GM12875 (cell line): ENCODE data around the gene ATP2B3.

Experiments used
- H3K4me3 ChIP-seq: one replicate; pipeline ENCODE4 v1.5.1; 2011; ENCODE audit warnings: low read depth, low read length, control low read depth
- TF ChIP-seq, protein P1 (sequence below): IDR thresholded peaks from 2 replicates; pipeline ENCODE4 v1.5.1; 2011; ENCODE audit warnings: low read depth, mild to moderate bottlenecking, control low read depth, inconsistent platforms, low read length, moderate library complexity, borderline replicate concordance; ENCODE audit not compliant: insufficient read depth

ATP2B3 gene

DNA sequence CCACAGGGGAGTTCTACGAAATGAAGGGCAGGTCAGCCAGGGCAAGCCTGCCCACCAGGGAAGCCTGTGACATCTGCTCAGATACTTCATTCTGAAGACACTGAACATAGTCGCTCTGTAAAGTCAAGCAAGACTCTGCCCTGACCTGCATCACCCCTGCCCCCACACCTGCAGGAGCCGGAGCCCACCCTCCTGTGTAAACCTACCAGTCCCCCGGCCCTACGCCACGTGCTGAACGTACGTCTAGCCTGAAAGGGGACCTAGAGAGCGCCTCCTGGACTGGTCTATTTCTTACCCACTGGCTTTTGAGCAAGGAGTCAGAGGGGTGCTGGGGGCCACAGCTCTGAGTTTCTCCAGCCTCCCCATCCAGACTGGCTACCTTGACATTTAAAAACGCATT lies 69.9 kb downstream of the ATP2B3 start:
- no peak overlapping the region for H3K4me3 ChIP-seq
- TF ChIP-seq, protein P1, sequence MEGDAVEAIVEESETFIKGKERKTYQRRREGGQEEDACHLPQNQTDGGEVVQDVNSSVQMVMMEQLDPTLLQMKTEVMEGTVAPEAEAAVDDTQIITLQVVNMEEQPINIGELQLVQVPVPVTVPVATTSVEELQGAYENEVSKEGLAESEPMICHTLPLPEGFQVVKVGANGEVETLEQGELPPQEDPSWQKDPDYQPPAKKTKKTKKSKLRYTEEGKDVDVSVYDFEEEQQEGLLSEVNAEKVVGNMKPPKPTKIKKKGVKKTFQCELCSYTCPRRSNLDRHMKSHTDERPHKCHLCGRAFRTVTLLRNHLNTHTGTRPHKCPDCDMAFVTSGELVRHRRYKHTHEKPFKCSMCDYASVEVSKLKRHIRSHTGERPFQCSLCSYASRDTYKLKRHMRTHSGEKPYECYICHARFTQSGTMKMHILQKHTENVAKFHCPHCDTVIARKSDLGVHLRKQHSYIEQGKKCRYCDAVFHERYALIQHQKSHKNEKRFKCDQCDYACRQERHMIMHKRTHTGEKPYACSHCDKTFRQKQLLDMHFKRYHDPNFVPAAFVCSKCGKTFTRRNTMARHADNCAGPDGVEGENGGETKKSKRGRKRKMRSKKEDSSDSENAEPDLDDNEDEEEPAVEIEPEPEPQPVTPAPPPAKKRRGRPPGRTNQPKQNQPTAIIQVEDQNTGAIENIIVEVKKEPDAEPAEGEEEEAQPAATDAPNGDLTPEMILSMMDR: no peak

DNA sequence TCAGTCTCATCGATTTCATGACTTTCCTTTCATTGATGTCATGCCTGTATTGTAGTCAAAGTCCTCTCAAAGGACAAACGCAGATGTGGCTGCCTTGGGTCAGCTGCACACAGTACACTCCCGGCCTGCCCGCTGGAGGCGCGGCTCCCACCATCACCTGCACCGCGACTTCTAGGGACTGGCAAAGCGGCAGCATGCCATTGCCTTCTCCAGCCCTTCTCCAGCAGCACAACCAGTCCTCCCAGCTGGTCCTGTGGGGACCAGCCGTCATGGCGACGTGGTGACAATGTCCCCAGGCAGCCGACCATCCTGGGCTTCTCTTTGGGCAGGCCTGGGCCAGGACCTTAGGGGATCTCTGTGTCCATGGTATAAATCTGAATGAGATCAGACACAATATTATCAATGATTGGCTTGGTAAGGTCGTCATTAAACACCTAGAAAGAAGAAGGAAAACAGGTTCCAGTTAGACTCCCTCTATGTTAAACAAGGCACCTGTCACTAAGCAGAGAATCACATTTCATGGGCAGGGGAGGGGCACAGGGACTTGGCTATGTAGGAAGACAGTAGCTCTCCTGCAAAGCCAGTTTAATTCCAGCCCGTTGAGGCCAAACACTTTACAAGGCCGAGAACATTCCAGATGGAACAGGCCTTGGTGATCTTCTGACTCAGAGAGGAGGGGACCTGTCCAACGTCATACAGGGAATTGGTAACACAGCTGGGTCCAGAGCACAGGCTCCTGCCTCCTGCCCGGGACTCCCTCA lies 70.8 kb downstream of the ATP2B3 start:
- H3K4me3 ChIP-seq: no peak overlapping the region
- TF ChIP-seq, protein P1: no peak

DNA sequence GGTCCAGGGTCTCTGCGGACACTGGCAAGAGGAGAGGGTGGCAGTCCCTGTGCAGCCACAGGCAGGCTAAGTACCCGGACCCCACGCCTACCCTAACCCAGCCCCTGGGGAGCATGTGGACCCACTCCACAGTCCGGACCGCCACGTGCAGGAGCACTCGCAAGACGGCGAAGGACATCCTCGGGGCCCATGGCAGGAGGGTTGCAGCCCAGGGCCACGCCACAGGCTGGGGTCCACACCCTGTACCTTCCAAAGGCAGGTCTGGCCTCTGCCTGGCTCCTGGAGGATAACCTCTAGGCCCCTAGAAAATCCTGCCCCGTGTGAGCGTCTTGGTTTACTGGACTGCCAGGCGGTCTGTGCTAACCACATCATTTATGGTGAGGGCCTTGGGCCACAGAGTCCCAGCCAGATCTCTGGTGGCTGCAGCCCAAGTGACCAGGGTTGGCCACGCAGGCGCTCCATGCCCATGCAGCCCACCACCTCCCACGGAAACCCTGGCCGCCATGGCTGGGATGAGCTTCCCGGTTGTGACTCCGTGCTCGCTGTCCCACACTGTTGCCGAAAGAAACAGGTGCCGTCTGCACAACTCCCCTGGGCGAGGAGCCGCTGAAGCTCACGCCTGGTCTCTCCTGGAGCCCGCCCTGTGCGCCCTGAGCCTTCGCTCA lies 71.5 kb downstream of the ATP2B3 start:
- H3K4me3 ChIP-seq: no peak overlapping the region
- TF ChIP-seq, protein P1: no peak

DNA sequence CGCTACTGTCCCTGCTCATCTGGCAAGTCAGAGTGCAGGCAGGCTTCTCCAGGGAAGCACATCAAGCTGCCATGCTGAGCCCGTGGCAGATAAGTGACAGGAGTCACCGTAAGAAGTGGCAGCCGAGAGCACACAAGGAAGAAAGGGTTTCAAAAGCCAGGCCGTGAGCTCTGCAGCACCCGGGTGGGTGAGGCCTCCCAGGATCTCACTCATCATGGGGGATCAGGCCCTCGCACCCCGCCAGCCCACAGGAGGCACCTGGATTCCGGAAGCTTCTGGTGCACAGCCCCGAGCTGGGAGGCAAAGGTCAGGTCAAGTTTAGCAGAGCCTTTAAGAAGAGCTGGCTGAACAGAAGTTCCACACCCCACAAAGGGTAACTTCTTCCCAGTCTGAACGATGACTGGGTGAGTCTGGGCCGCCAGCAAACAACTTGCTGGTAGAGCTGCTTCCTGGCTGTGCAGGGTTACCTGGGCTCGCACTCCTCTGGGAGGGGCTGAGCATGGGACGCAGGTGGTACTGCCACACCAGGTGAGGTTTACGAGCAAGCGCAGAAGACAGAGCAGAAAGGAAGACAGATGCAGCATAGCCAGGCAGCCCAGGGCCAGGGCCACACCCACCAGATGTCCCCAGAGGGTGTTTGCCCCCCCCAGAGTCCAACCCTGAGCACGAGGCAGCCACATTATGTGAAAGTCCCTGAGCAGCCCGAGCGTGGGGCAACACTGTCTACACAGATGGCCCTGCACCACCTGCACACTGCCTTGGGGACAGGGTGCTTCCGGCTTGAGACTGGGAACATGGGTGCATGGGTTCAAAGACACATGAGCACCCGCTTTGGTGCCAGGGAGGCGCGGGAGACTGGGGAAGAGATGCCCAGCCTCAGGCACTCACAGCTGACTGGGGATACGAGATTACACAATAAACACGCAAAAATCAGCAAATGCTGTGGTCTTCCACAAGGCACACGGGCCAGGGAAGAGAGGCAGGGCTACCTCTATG lies 73.8 kb downstream of the ATP2B3 start:
- no peak overlapping the region for H3K4me3 ChIP-seq
- TF ChIP-seq, protein P1: no peak

DNA sequence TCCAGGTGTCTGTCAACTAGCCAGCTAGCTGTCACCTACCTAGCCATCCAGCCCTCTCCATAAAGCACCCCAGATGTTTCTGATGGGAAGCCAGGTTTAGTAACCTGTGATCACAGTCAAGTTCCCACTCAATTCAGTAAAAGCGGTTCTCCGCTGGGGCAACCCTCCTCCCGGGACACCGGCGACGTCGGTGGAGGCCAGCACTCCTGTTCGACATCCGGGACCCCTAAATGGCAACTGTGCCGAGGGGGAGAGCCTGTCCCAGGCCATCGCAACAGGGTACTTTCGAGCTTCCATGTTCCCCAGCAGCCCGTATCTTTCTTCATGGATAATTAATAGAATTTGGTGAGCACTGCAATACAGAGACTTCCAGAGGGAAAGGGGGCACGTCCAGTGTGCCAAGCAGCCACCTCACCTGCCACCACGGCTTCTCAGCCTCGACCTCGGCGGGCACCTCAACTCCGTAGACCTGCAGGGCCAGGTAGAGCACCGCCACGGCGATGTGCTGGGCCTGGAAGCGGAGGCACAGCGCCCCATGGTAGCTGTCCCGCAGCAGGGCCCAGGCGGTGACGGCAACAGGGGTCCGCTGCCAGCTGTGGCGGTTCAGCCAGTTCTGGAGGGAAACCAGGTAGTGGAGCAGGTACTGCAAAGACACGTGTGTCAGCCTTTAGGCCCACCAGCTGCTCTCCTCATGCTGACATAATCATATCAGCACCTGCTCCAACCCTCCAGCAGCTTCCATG lies 74.8 kb downstream of the ATP2B3 start:
- TF ChIP-seq, protein P1: no peak
- no peak overlapping the region for H3K4me3 ChIP-seq

DNA sequence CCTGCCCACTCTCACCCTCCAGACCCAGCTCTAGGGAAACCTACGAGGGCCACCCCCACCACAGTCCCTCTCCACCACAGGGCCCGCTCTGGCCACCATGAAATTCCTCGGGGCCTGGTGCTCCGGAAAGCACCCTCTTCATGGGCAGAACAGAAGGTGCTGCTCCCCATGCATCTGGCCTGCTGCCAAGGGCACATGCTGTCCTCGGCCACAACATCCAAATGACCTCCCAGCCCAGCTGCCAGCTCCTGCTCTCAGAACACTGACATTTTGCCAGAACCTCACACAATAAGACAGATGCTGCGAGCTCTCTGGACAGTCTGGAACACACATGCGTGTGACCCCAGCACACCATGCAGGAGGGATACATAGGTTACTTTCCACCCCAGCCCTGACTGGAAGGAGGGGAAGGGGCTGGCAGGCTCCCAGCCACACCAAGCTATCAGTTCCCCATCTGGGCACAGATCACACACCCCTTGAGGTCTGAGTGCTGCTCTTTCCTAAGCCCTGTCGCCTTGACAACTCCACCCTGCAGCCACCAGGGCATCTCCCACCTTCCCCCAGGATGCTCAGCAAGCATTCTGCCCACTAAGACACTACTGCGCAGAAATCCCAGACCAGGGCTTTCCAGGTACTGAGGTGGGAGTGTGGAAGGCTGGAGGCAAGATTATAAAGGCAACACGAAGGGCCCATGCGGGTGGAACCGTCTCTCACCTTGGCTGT lies 75.7 kb downstream of the ATP2B3 start:
- TF ChIP-seq, protein P1: no peak
- H3K4me3 ChIP-seq: no peak overlapping the region
